Ishikawa (cell line): ENCODE measurements around the gene LHX1.

Experiments
- CEBPB ChIP-seq: IDR thresholded peaks from 2 replicates; pipeline ENCODE4 v1.6.1; 2012
- CREB1 ChIP-seq: IDR thresholded peaks from 2 replicates; pipeline ENCODE4 v1.6.1; 2012; ENCODE audit warnings: low read depth
- EGR1 ChIP-seq: IDR thresholded peaks from 2 replicates; pipeline ENCODE4 v1.6.1; 2012
- EP300 ChIP-seq: IDR thresholded peaks from 2 replicates; pipeline ENCODE4 v1.6.1; 2012; ENCODE audit warnings: borderline replicate concordance
- FOXM1 ChIP-seq: IDR thresholded peaks from 2 replicates; pipeline ENCODE4 v1.6.1; 2012; ENCODE audit warnings: low read depth, borderline replicate concordance
- MAX ChIP-seq: IDR thresholded peaks from 2 replicates; pipeline ENCODE4 v1.6.1; 2012
- NFIC ChIP-seq: IDR thresholded peaks from 2 replicates; pipeline ENCODE4 v1.6.1; 2012
- RAD21 ChIP-seq: IDR thresholded peaks from 2 replicates; pipeline ENCODE4 v1.6.1; 2012; ENCODE audit warnings: low read depth
- REST ChIP-seq: IDR thresholded peaks from 2 replicates; pipeline ENCODE4 v1.6.1; 2012; ENCODE audit warnings: low read depth, mild to moderate bottlenecking
- TAF1 ChIP-seq: IDR thresholded peaks from 2 replicates; pipeline ENCODE4 v1.6.1; 2012; ENCODE audit warnings: low read depth, mild to moderate bottlenecking
- TCF12 ChIP-seq: IDR thresholded peaks from 2 replicates; pipeline ENCODE4 v1.6.1; 2012; ENCODE audit warnings: low read depth
- TEAD4 ChIP-seq: IDR thresholded peaks from 2 replicates; pipeline ENCODE4 v1.6.1; 2012
- USF1 ChIP-seq: IDR thresholded peaks from 2 replicates; pipeline ENCODE4 v1.6.1; 2012
- YY1 ChIP-seq: IDR thresholded peaks from 2 replicates; pipeline ENCODE4 v1.6.1; 2012; ENCODE audit warnings: low read depth
- ZBTB7A ChIP-seq: IDR thresholded peaks from 2 replicates; pipeline ENCODE4 v1.6.1; 2012; ENCODE audit warnings: low read depth

The LHX1 gene

GRCh38 chr17:36937959-36938565, 787 bp downstream of the LHX1 start:
- TF ChIP-seq TAF1, result no peak
- TF ChIP-seq REST, result peak; percentile 74
- TF ChIP-seq CEBPB, result no peak
- TF ChIP-seq FOXM1, result no peak
- TF ChIP-seq ZBTB7A, result 0 out of 2 replicates have a peak, but pooled peaks have one; percentile 30
- no peak for TF ChIP-seq TCF12
- TF ChIP-seq USF1, result no peak
- peak; percentile 44 for TF ChIP-seq EGR1
- TF ChIP-seq YY1, result no peak
- TF ChIP-seq EP300, result no peak
- TF ChIP-seq MAX, result no peak
- TF ChIP-seq TEAD4, result no peak
- no peak for TF ChIP-seq RAD21
- no peak for TF ChIP-seq CREB1
- no peak for TF ChIP-seq NFIC

GRCh38 chr17:36938566-36939051, 1.3 kb downstream of the LHX1 start:
- no peak for TF ChIP-seq EP300
- no peak for TF ChIP-seq FOXM1
- no peak for TF ChIP-seq NFIC
- no peak for TF ChIP-seq MAX
- TF ChIP-seq CEBPB, result no peak

GRCh38 chr17:36939052-36939801, 2.0 kb downstream of the LHX1 start:
- TF ChIP-seq TEAD4 (no peak), MAX (no peak)

GRCh38 chr17:36939802-36940312, 2.6 kb downstream of the LHX1 start:
- TF ChIP-seq ZBTB7A, result no peak
- TF ChIP-seq RAD21, result no peak
- TF ChIP-seq FOXM1, result no peak
- no peak for TF ChIP-seq TCF12
- no peak for TF ChIP-seq CEBPB
- TF ChIP-seq EGR1, result no peak
- no peak for TF ChIP-seq CREB1
- TF ChIP-seq NFIC, result no peak

- TF ChIP-seq YY1, result no peak
- no peak for TF ChIP-seq MAX
- no peak for TF ChIP-seq EP300
- no peak for TF ChIP-seq USF1
- no peak for TF ChIP-seq NFIC
- TF ChIP-seq REST, result no peak
- no peak for TF ChIP-seq TAF1
- no peak for TF ChIP-seq TCF12
- no peak for TF ChIP-seq ZBTB7A
Observed at GRCh38 chr17:36940313-36941264, 3.3 kb downstream of the LHX1 start.
